NCI-H510A (cell line): ENCODE results near the gene OR12D3.
"Not testable (repeated sequence)": the region's sequence is repeated elsewhere in the genome, so short reads cannot be mapped to it uniquely, and the experiment has no call there.

Experiments used
- DNase-seq: peaks from one replicate; lab custom pipeline; 2025; lab: John Stamatoyannopoulos, UW

OR12D3 gene

GRCh38 chr6:29375191-29375590 lies at the start of gene OR12D3:
Gene OR12D3 (minus strand): TSS chr6:29375291. CDS start chr6:29375287, 4 bp downstream.
- DNase-seq: no peak

- no peak for DNase-seq
Observed at GRCh38 chr6:29424575-29424974, 49.5 kb upstream of the OR12D3 start.

- DNase-seq: no peak
Observed at GRCh38 chr6:29424168-29424567, 49.1 kb upstream of the OR12D3 start.

- no peak for DNase-seq
Observed at GRCh38 chr6:29419516-29419915, 44.4 kb upstream of the OR12D3 start.

- no peak for DNase-seq
Observed at GRCh38 chr6:29414588-29414987, 39.5 kb upstream of the OR12D3 start, which contains the start of gene OR12D1. Gene OR12D1 (plus strand): TSS chr6:29414928.

- no peak for DNase-seq
Observed at GRCh38 chr6:29403801-29404200, 28.7 kb upstream of the OR12D3 start.

- DNase-seq: no peak
Observed at GRCh38 chr6:29399525-29399924, 24.4 kb upstream of the OR12D3 start.

GRCh38 chr6:29395331-29395730 lies 20.2 kb upstream of the OR12D3 start, which contains the start of gene OR12D2:
Gene OR12D2 (plus strand): TSS chr6:29395631. CDS start chr6:29396700, 1,069 bp downstream.
- no peak for DNase-seq

- no peak for DNase-seq
Observed at GRCh38 chr6:29388533-29388932, 13.4 kb upstream of the OR12D3 start.

- DNase-seq: no peak
Observed at GRCh38 chr6:29376003-29376402, 912 bp upstream of the OR12D3 start.

- DNase-seq: no peak
Observed at GRCh38 chr6:29368765-29369164, 6.3 kb downstream of the OR12D3 start, which contains the start of gene OR5V1. Gene OR5V1 (minus strand): TSS chr6:29368865. CDS start chr6:29356195, 12,670 bp downstream.

GRCh38 chr6:29355603-29356002 lies 19.5 kb downstream of the OR12D3 start:
- DNase-seq: no peak

- no peak for DNase-seq
Observed at GRCh38 chr6:29354980-29355379, 20.1 kb downstream of the OR12D3 start.

GRCh38 chr6:29349348-29349747 lies 25.7 kb downstream of the OR12D3 start:
- not testable (repeated sequence) for DNase-seq

- no peak for DNase-seq
Observed at GRCh38 chr6:29345380-29345779, 29.7 kb downstream of the OR12D3 start.

GRCh38 chr6:29336269-29336668 lies 38.8 kb downstream of the OR12D3 start:
- DNase-seq: no peak

- DNase-seq: no peak
Observed at GRCh38 chr6:29332676-29333075, 42.4 kb downstream of the OR12D3 start.

- DNase-seq: no peak
Observed at GRCh38 chr6:29325777-29326176, 49.3 kb downstream of the OR12D3 start.
